ENCODE measurements around the gene VSIG10. TPM values are rescaled to one million over a fixed set of nuclear protein-coding genes. Genes with fewer than 3 reads are reported as not detected.

VSIG10 gene
- total and polyA plus RNA-seq, 5 donors from 2014 or later: 0.64 to 3.1 (median 1.8) TPM

DNA sequence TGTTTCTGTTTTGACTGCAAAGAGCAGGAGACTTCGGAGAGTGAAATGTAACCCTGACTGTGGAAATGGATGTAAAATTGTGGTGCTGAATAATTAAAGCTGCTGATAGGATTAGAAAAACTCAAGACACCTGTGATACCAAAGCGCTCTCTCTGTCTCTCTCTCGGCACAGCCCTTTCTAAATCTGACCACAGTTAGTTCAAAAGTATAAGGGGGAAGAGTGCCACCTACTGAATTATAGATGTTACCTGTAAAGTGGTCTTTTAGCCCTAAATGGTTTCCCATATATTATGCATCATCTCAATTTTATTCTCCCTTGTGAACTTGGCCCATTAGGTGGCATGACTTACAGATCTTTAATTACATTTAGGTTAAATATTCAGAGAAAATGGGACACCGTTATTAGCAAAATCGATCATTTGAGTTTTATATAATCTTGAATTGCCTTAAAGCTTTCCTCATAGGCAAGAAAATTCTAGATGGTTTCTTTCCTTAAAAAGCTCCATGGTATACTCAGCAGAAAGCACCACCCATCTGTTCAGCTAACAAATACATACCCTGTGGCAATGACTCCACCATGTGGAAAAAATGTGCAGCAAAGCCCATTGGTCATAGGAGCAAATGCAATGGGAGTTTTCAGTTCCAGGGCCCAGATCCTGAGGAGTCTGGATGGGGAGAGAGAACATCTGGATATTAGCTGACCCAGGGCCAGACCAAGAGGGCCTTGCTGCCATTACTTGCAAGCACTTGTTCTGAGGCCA is 69.2 kb downstream of the VSIG10 start:
- no peak for ATAC-seq (ENCODE audit: low read depth in 2 of 2)
- H3K36me3 Mint-ChIP-seq: peaks cover 59% of the 10 kb centered on the region
- no peaks in the 10 kb centered on the region for H3K4me1 ChIP-seq (ENCODE audit: control insufficient read depth, insufficient read depth, low read length, poor library complexity, severe bottlenecking)
- no peak overlapping the region for H3K27ac ChIP-seq (ENCODE audit: insufficient read depth, low read length, poor library complexity, severe bottlenecking)
- peaks cover 6 to 10% (median 7%) of the 10 kb centered on the region in 4 donors for H3K4me1 Mint-ChIP-seq
- no peaks in the 10 kb centered on the region for H3K27me3 Mint-ChIP-seq
- no peak overlapping the region for H3K4me3 ChIP-seq (ENCODE audit: low read depth, low read length)
- no peaks in the 10 kb centered on the region for H3K27me3 ChIP-seq (ENCODE audit: control insufficient read depth, insufficient read depth, low read length)
- peaks cover 88% of the 10 kb centered on the region for H3K36me3 ChIP-seq (ENCODE audit: control insufficient read depth, insufficient read depth, low read length)
- H3K4me3 Mint-ChIP-seq: no peak overlapping the region
- DNase-seq: no peak
- H3K9me3 Mint-ChIP-seq: no peaks in the 10 kb centered on the region
- H3K9me3 ChIP-seq (ENCODE audit: control insufficient read depth in 2 of 2, low read length in 2 of 2): no peaks in the 10 kb centered on the region
- peak overlapping the region; percentile 10 to 71 (median 52) for H3K27ac Mint-ChIP-seq

DNA sequence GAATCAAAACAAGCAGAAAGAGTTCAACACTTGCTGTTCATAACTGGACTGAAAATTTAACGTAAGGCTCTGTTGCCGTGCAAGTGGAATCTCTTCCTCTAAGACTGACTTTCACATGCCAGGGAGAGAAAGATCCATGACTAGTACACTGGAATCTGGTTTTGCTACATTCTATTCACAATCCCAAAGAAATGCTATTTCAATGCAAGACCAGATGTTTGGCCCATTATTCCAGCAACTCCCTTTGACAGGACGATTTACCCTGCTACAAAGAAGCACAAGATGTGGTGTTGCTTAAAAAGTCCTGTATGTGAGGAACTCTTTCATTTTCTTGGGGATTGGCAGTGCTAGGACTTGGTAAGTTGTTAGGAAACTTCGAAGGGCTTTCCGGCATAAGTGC is 69.9 kb downstream of the VSIG10 start:
- no peaks in the 10 kb centered on the region for H3K27me3 ChIP-seq (ENCODE audit: control insufficient read depth, insufficient read depth, low read length)
- no peaks in the 10 kb centered on the region for H3K27me3 Mint-ChIP-seq
- H3K9me3 ChIP-seq (ENCODE audit: control insufficient read depth in 2 of 2, low read length in 2 of 2): no peaks in the 10 kb centered on the region
- H3K4me3 Mint-ChIP-seq: peak overlapping the region in 1 of 4 donors; percentile 19
- H3K27ac Mint-ChIP-seq: peak overlapping the region in 2 of 3 donors; percentile 49 to 71
- DNase-seq (no peak), ATAC-seq (ENCODE audit: low read depth in 2 of 2) (no peak)
- H3K4me1 ChIP-seq (ENCODE audit: control insufficient read depth, insufficient read depth, low read length, poor library complexity, severe bottlenecking): no peaks in the 10 kb centered on the region
- H3K36me3 ChIP-seq (ENCODE audit: control insufficient read depth, insufficient read depth, low read length): peaks cover 82% of the 10 kb centered on the region
- no peaks in the 10 kb centered on the region for H3K9me3 Mint-ChIP-seq
- no peak overlapping the region for H3K4me3 ChIP-seq (ENCODE audit: low read depth, low read length)
- no peak overlapping the region for H3K27ac ChIP-seq (ENCODE audit: insufficient read depth, low read length, poor library complexity, severe bottlenecking)
- peaks cover 2 to 10% (median 7%) of the 10 kb centered on the region in 4 donors for H3K4me1 Mint-ChIP-seq
- peaks cover 58% of the 10 kb centered on the region for H3K36me3 Mint-ChIP-seq

DNA sequence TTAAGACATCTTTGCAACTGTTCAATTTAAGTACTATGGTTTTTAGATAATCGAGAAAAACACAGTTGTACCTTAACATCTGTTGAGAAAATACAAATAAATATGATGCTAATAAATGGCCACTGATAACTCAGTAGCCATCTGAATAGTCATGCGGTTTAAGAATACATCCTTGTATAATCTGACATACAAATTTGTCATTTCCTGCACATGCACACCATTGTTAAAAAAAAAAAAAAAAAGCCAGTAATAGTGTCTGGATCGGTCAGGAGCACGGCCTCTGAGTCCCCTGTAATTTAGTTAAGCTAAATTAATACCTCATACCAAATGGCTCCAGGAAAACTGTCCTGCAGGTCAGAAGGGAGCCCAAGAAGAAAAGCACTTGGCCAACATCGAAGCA is 70.5 kb downstream of the VSIG10 start:
- Histone ChIP-seq H3K4me1 (ENCODE audit: control insufficient read depth, insufficient read depth, low read length, poor library complexity, severe bottlenecking) (no peaks in the 10 kb centered on the region), H3K9me3 (ENCODE audit: control insufficient read depth in 2 of 2, low read length in 2 of 2) (no peaks in the 10 kb centered on the region), H3K4me3 (ENCODE audit: low read depth, low read length) (no peak overlapping the region), H3K27ac (ENCODE audit: insufficient read depth, low read length, poor library complexity, severe bottlenecking) (no peak overlapping the region), H3K36me3 (ENCODE audit: control insufficient read depth, insufficient read depth, low read length) (peaks cover 80% of the 10 kb centered on the region), H3K27me3 (ENCODE audit: control insufficient read depth, insufficient read depth, low read length) (no peaks in the 10 kb centered on the region)
- no peaks in the 10 kb centered on the region for H3K9me3 Mint-ChIP-seq
- no peak for ATAC-seq (ENCODE audit: low read depth in 2 of 2)
- peaks cover 58% of the 10 kb centered on the region for H3K36me3 Mint-ChIP-seq
- no peak overlapping the region for H3K4me3 Mint-ChIP-seq
- peaks cover 2 to 10% (median 7%) of the 10 kb centered on the region in 4 donors for H3K4me1 Mint-ChIP-seq
- peak overlapping the region in 2 of 3 donors; percentile 46 to 49 for H3K27ac Mint-ChIP-seq
- no peaks in the 10 kb centered on the region for H3K27me3 Mint-ChIP-seq
- no peak for DNase-seq

DNA sequence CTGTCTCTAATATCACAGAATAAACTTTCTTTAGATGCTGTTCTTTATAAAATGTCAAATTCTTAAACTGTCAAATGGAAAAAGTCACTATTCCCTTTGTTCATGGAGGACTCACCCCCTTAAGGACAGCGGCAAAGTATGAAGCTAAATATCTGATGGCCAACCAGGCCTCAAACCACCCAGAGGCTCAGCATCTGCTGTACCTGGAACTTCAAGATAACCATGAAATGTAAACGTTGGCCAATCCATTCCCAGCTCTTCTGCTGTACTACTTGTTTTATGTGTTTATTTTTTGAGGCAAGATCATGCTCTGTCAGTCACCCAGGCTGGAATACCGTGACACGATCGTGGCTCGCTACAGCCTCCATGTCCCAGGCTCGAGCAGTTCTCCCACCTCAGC is 71.6 kb downstream of the VSIG10 start:
- Mint-ChIP-seq H3K27me3 (no peaks in the 10 kb centered on the region), H3K4me3 (no peak overlapping the region), H3K27ac (peak overlapping the region in 2 of 3 donors; percentile 67 to 69), H3K36me3 (peaks cover 58% of the 10 kb centered on the region), H3K4me1 (peaks cover 2 to 7% (median 7%) of the 10 kb centered on the region in 4 donors), H3K9me3 (no peaks in the 10 kb centered on the region)
- no peak for DNase-seq
- ATAC-seq (ENCODE audit: low read depth in 2 of 2): no peak
- Histone ChIP-seq H3K36me3 (ENCODE audit: control insufficient read depth, insufficient read depth, low read length) (peaks cover 76% of the 10 kb centered on the region), H3K27me3 (ENCODE audit: control insufficient read depth, insufficient read depth, low read length) (no peaks in the 10 kb centered on the region), H3K9me3 (ENCODE audit: control insufficient read depth in 2 of 2, low read length in 2 of 2) (no peaks in the 10 kb centered on the region), H3K4me1 (ENCODE audit: control insufficient read depth, insufficient read depth, low read length, poor library complexity, severe bottlenecking) (no peaks in the 10 kb centered on the region), H3K27ac (ENCODE audit: insufficient read depth, low read length, poor library complexity, severe bottlenecking) (no peak overlapping the region), H3K4me3 (ENCODE audit: low read depth, low read length) (no peak overlapping the region)

DNA sequence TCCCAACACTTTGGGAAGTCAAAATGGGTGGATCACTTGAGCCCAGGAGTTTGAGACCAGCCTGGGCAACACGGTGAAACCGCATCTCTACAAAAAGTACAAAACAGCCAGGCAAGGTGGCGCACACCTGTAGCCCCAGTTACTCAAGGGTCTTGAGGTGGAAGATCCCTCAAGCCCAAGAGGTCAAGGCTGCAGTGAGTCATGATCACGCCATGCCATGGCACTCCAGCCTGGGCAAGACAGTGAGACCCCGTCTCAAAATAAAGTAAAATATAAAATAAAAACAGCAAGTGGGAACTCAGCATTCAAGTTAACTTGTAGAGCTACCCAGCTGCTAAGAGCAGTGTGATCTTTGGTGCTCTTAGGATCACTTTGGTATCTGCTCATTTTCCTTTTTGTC is 74.6 kb downstream of the VSIG10 start:
- H3K9me3 ChIP-seq (ENCODE audit: control insufficient read depth in 2 of 2, low read length in 2 of 2): no peaks in the 10 kb centered on the region
- Mint-ChIP-seq H3K27ac (peak overlapping the region in 1 of 3 donors; percentile 39), H3K36me3 (peaks cover 49% of the 10 kb centered on the region), H3K4me3 (no peak overlapping the region), H3K9me3 (no peaks in the 10 kb centered on the region), H3K27me3 (no peaks in the 10 kb centered on the region), H3K4me1 (peaks cover 0 to 7% (median 5%) of the 10 kb centered on the region in 4 donors)
- no peak for ATAC-seq (ENCODE audit: low read depth in 2 of 2)
- H3K4me1 ChIP-seq (ENCODE audit: control insufficient read depth, insufficient read depth, low read length, poor library complexity, severe bottlenecking): no peaks in the 10 kb centered on the region
- no peak for DNase-seq
- no peaks in the 10 kb centered on the region for H3K27me3 ChIP-seq (ENCODE audit: control insufficient read depth, insufficient read depth, low read length)
- peaks cover 69% of the 10 kb centered on the region for H3K36me3 ChIP-seq (ENCODE audit: control insufficient read depth, insufficient read depth, low read length)
- no peak overlapping the region for H3K27ac ChIP-seq (ENCODE audit: insufficient read depth, low read length, poor library complexity, severe bottlenecking)
- H3K4me3 ChIP-seq (ENCODE audit: low read depth, low read length): no peak overlapping the region

DNA sequence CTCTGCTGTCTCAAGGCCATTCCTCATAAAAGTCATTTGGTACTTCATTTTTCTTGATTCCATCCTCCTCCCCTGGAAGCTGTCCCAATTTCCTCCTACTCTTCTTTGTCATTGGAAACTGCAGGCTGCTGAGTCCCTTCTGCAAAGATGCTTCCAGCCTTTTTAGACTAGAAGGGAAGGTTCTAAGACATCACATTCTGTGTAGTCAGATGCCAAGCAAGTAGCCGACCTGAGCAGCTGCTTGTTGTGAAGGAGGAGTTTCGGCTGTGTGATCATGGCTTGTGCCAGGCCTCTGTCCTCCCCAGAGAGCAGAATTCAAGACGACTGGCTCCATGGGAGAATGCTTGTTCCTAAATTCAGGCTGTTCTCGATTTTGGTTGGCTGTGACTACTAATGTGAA is 78.6 kb downstream of the VSIG10 start:
- H3K36me3 ChIP-seq (ENCODE audit: control insufficient read depth, insufficient read depth, low read length): peaks cover 50% of the 10 kb centered on the region

DNA sequence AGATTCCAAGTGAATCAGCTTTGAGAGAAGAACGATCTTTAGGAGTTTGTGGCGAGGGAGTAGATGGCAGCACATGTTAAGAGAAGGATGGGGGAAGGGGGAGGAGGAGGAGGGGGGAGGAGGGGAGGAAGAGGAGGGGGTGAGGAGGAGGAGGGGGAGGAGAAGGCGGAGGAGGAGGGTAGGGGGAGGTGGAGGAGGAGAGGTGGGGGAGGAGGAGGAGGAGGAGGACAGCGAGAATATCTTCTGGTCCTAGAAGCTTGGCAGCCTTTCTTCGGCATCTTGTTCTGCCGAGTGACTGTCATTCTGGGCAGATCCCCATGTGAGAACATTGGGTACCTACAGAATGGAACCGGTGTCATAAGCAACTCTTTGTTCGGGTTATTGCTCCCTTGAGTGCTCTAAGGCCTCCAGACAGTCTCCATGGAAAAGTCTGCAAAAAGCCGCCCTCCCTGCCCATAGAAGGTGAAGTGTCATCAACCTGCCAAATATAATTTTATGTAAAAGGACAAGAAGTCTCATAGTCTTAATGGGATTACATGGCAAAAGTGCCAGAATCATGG is 80.4 kb downstream of the VSIG10 start:
- peaks cover 58% of the 10 kb centered on the region for H3K36me3 ChIP-seq (ENCODE audit: control insufficient read depth, insufficient read depth, low read length)
- H3K27me3 Mint-ChIP-seq: no peaks in the 10 kb centered on the region

More for the DNA sequence above, 78.6 kb downstream of the VSIG10 start:
- H3K27me3 Mint-ChIP-seq: no peaks in the 10 kb centered on the region
- Histone ChIP-seq H3K4me1 (ENCODE audit: control insufficient read depth, insufficient read depth, low read length, poor library complexity, severe bottlenecking) (no peaks in the 10 kb centered on the region), H3K27ac (ENCODE audit: insufficient read depth, low read length, poor library complexity, severe bottlenecking) (no peak overlapping the region), H3K27me3 (ENCODE audit: control insufficient read depth, insufficient read depth, low read length) (no peaks in the 10 kb centered on the region), H3K4me3 (ENCODE audit: low read depth, low read length) (no peak overlapping the region), H3K9me3 (ENCODE audit: control insufficient read depth in 2 of 2, low read length in 2 of 2) (no peaks in the 10 kb centered on the region)
- DNase-seq (no peak), ATAC-seq (ENCODE audit: low read depth in 2 of 2) (no peak)
- H3K27ac Mint-ChIP-seq: peak overlapping the region in 1 of 3 donors; percentile 46
- peaks cover 0 to 8% (median 1%) of the 10 kb centered on the region in 4 donors for H3K4me1 Mint-ChIP-seq
- H3K36me3 Mint-ChIP-seq: peaks cover 47% of the 10 kb centered on the region
- H3K9me3 Mint-ChIP-seq: no peaks in the 10 kb centered on the region
- H3K4me3 Mint-ChIP-seq: no peak overlapping the region

More for the DNA sequence above, 80.4 kb downstream of the VSIG10 start:
- H3K27ac Mint-ChIP-seq: no peak overlapping the region
- peaks cover 38% of the 10 kb centered on the region for H3K36me3 Mint-ChIP-seq
- H3K9me3 ChIP-seq (ENCODE audit: control insufficient read depth in 2 of 2, low read length in 2 of 2): no peaks in the 10 kb centered on the region
- no peaks in the 10 kb centered on the region for H3K9me3 Mint-ChIP-seq
- H3K4me3 ChIP-seq (ENCODE audit: low read depth, low read length): no peak overlapping the region
- no peak for ATAC-seq (ENCODE audit: low read depth in 2 of 2)
- no peaks in the 10 kb centered on the region for H3K27me3 ChIP-seq (ENCODE audit: control insufficient read depth, insufficient read depth, low read length)
- peaks cover 0 to 9% (median 4%) of the 10 kb centered on the region in 4 donors for H3K4me1 Mint-ChIP-seq
- no peak overlapping the region for H3K27ac ChIP-seq (ENCODE audit: insufficient read depth, low read length, poor library complexity, severe bottlenecking)
- no peaks in the 10 kb centered on the region for H3K4me1 ChIP-seq (ENCODE audit: control insufficient read depth, insufficient read depth, low read length, poor library complexity, severe bottlenecking)
- H3K4me3 Mint-ChIP-seq: no peak overlapping the region
- DNase-seq: no peak

Measured in CD4-positive, CD25-positive, alpha-beta regulatory T cell (primary cell).